RWPE1 (cell line): ENCODE measurements around the gene PDILT.

Experiments
- CTCF ChIA-PET: fragments of 350-600 bp; sonication (Branson Sonifier 250); formaldehyde crosslinking; extraction: SDS; loops from one replicate; lab custom pipeline; 2021; lab: Yijun Ruan, JAX
- POLR2A ChIA-PET: fragments of 400-600 bp; formaldehyde crosslinking; extraction: SDS; loops from one replicate; lab custom pipeline; 2020; ENCODE audit warnings: antibody characterized with exemption; ENCODE audit not compliant: low non-redundant PET; lab: Yijun Ruan, JAX
- DNase-seq: peaks from one replicate; pipeline ENCODE4 v3.0.0; 2012; ENCODE audit warnings: low spot score
- H3K27ac ChIP-seq: fragments of 450-650 bp; 2 replicates; pipeline ENCODE4 v1.5.1; 2017
- TF ChIP-seq, protein P1 (sequence below): fragments of 450-650 bp; conservative IDR thresholded peaks from 2 replicates; pipeline ENCODE4 v1.5.1; 2017; ENCODE audit warnings: low read depth, mild to moderate bottlenecking

PDILT gene

DNA sequence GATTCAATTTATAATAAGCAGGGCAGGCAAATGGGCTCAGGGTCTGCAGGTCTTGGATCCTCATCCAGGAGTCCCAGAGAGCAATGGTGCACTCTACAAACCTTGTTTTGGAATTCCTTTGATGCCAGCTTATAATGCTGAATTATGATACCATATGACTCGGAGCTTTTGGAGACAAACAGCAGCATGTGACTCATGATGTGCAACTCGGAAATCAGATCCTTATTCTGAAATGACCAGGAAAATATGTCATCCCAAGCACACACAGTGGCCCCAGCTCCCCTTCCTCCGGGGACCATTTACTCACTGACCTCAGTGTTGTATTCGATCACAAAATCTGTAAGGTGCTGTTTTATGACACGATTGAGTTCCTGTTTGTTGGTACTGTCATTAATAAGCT, 31.8 kb downstream of the PDILT start:
- ChIA-PET CTCF (interaction anchor here (1.2 kb wide), 1 partner anchor 10 kb away, joined by 4 read pairs; no protein-coding TSS in a partner anchor), POLR2A (no interaction called here)
- DNase-seq, result no peak
- no peak overlapping the region for H3K27ac ChIP-seq
- TF ChIP-seq, protein P1, sequence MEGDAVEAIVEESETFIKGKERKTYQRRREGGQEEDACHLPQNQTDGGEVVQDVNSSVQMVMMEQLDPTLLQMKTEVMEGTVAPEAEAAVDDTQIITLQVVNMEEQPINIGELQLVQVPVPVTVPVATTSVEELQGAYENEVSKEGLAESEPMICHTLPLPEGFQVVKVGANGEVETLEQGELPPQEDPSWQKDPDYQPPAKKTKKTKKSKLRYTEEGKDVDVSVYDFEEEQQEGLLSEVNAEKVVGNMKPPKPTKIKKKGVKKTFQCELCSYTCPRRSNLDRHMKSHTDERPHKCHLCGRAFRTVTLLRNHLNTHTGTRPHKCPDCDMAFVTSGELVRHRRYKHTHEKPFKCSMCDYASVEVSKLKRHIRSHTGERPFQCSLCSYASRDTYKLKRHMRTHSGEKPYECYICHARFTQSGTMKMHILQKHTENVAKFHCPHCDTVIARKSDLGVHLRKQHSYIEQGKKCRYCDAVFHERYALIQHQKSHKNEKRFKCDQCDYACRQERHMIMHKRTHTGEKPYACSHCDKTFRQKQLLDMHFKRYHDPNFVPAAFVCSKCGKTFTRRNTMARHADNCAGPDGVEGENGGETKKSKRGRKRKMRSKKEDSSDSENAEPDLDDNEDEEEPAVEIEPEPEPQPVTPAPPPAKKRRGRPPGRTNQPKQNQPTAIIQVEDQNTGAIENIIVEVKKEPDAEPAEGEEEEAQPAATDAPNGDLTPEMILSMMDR, result no peak

DNA sequence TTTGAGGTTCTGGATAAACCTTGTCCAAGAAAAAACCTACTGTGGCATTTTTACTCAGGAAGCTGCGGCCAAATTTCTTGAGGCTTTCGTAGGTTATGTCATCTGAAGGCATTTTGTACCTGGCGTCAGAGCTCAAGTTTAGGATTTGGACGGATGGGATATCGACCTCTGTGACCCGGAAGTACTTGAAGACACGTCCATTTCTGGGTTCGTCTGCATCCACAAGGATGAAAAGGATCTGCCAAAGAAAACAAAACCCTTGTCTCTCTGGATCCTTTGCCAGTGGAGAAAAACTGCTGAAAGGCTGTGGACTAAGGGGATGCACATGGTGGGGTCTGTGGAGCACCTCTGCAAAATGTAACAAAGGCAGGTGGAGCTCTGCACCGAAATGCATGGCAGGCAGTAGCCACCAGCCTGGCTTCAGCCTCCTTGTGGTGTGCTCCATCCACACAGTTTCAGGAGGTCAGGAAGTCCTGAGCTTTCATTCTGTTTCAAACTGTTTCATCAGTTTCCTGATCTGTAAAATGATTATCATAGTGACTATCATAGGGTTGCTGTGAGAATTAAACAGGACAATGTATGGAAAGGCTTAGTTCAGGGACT, 35.0 kb downstream of the PDILT start:
- POLR2A ChIA-PET, result no interaction called here
- no peak for DNase-seq
- H3K27ac ChIP-seq, result no peak overlapping the region
- TF ChIP-seq, protein P1, result no peak
- CTCF ChIA-PET, result interaction anchor here (0.7 kb wide), 1 partner anchor 47 kb away, joined by 3 read pairs; no protein-coding TSS in a partner anchor

DNA sequence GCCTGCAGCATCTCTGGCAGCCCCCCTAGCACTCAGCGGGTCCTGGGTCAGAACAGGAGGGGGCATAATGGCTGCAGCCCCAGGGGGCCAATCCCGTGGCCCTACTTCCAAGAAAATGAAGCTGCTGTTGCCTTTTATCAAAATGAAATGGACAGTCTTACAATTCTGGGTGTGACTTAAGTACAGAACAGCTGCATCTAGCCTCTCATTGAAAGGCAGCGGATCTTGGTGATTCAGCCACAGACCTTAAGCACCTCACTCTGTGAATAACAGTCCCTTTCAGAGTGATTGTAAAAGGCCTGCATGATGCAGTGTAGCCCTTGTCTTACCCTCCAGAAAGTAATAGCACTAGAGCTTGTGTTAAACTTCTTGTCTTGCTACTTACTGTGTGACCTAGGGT, 40.5 kb downstream of the PDILT start:
- no peak for DNase-seq
- ChIA-PET CTCF (no interaction called here), POLR2A (no interaction called here)

DNA sequence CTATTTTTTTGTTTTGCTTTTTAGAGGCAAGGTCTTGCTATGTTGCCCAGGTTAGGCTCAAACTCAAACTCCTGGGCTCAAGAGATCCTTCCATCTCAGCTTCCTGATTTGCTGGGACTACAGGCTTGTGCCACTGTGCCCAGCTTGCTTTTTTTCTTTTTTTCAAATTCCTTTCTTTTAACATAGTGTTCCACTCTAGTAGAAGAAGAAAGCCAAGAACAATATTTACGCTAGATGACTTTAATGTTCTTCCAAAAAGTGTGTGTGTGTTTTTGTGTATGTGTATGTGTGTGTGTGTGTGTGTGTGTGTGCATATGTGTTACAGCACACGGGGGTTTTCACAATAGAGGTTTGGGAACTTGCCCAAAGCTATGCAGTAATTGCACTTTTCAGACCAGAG, 41.3 kb downstream of the PDILT start:
- ChIA-PET CTCF (interaction anchor here (0.6 to 1.2 kb wide), 3 partner anchors 20 to 455 kb away, joined by 3 to 5 read pairs (median 4); no protein-coding TSS in a partner anchor), POLR2A (no interaction called here)
- DNase-seq, result no peak
- H3K27ac ChIP-seq, result no peak overlapping the region
- TF ChIP-seq, protein P1, result no peak

More for the DNA sequence above, 40.5 kb downstream of the PDILT start:
- no peak overlapping the region for H3K27ac ChIP-seq
- TF ChIP-seq, protein P1, result no peak

DNA sequence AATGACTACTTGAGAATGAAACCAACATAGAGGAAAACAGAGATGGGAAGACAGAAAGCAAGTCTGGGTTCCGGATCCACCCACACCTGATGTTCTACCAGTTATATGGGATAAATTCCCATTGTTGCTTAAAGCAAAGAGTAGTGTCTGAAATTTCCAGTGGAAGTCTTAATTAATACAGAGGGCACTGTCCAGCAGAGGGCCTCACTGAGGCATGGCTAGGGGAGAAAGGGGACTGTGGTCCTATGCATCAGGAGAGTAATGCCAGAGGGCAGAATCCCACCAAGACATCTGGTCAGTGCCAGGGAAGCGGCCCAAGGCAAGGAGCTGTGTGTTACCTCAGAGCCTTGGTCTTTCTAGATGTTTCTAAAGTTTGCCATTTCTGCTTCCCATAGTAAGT, 44.5 kb downstream of the PDILT start:
- H3K27ac ChIP-seq, result no peak overlapping the region
- TF ChIP-seq, protein P1, result no peak
- DNase-seq, result no peak
- ChIA-PET POLR2A (no interaction called here), CTCF (no interaction called here)

DNA sequence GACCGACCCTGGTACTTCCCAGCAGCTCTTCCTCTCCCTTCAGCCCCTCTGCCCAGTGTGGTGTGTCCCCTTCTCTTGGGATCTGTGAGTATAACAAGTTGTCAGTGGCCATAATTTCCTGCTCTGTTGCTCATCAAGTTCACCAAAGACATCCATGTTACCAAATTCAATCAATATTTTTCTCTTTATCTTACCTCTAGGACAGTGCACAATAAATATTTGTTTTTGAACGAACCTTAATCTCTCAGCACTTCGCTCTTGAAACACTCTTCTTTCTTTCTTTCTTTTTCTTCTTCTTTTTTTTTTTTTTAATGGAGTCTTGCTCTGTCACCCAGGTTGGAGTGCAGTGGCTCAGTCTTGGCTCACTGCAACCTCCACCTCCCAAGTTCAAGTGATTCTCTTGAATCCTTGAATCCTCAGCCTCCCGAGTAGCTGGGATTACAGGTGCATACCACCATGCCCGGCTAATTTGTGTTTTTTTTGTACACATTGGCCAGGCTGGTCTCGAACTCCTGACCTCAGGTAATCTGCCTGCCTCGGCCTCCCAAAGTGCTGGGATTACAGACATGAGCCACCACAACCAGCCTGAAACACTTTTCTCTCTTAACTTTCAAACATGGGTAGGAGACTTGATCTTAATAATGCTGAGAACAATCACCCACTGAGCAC, 49.3 kb downstream of the PDILT start:
- no peak for DNase-seq
- TF ChIP-seq, protein P1, result no peak
- H3K27ac ChIP-seq, result no peak overlapping the region
- ChIA-PET CTCF (no interaction called here), POLR2A (no interaction called here)
